Measurements from ENCODE around the gene LTN1. TPM values are rescaled to one million over a fixed set of nuclear protein-coding genes. Genes with fewer than 3 reads are reported as not detected.

Gene LTN1, protein sequence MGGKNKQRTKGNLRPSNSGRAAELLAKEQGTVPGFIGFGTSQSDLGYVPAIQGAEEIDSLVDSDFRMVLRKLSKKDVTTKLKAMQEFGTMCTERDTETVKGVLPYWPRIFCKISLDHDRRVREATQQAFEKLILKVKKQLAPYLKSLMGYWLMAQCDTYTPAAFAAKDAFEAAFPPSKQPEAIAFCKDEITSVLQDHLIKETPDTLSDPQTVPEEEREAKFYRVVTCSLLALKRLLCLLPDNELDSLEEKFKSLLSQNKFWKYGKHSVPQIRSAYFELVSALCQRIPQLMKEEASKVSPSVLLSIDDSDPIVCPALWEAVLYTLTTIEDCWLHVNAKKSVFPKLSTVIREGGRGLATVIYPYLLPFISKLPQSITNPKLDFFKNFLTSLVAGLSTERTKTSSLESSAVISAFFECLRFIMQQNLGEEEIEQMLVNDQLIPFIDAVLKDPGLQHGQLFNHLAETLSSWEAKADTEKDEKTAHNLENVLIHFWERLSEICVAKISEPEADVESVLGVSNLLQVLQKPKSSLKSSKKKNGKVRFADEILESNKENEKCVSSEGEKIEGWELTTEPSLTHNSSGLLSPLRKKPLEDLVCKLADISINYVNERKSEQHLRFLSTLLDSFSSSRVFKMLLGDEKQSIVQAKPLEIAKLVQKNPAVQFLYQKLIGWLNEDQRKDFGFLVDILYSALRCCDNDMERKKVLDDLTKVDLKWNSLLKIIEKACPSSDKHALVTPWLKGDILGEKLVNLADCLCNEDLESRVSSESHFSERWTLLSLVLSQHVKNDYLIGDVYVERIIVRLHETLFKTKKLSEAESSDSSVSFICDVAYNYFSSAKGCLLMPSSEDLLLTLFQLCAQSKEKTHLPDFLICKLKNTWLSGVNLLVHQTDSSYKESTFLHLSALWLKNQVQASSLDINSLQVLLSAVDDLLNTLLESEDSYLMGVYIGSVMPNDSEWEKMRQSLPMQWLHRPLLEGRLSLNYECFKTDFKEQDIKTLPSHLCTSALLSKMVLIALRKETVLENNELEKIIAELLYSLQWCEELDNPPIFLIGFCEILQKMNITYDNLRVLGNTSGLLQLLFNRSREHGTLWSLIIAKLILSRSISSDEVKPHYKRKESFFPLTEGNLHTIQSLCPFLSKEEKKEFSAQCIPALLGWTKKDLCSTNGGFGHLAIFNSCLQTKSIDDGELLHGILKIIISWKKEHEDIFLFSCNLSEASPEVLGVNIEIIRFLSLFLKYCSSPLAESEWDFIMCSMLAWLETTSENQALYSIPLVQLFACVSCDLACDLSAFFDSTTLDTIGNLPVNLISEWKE (N-terminal part only)
- total RNA-seq: 25.6 and 28.4 TPM in 2 replicates

DNA sequence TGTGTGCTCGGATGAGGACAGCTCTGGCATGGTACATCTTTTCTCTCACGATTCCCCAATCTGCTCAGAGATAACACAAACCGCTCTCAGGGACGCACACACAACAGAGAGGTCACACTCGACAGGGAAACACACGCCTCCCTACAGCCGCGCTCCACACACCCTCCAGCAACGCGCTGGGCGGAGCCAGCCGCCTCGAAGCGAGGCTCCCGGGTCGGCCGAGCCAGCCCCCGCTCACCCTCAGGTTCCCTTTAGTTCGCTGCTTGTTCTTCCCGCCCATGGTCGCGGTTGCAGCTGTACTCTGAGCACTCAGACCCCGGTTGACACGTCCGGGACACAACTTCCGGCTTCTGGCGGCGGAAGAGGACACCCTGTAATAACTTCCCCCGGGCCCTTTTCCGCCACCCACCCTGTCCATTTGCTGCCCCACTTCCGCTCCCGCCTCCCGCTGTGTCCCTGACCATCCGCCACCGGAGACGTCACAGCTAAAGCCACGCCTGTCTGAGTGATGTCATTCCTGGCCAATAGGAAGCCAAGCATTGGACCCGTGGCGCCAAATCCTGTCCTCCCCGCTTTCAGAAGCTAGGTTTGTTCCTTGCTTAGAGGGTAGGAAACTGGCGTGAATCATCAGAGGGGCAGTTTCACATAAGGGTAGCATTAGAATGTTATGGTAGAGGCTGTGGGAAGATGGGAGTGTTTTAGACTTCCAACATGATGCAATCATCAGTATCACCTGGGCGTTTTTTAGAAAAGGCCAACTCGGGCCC is at the start of gene LTN1:
TSS of gene LTN1 (minus strand) at position 352 of the 767 bp plus-strand sequence. CDS start at position 280, 72 bp downstream.
- Mint-ChIP-seq H3K36me3 (ENCODE audit: low read depth) (peaks cover 4% of the 10 kb centered on the region), H3K4me3 (peak within 1 kb of the TSS; percentile 97)

DNA sequence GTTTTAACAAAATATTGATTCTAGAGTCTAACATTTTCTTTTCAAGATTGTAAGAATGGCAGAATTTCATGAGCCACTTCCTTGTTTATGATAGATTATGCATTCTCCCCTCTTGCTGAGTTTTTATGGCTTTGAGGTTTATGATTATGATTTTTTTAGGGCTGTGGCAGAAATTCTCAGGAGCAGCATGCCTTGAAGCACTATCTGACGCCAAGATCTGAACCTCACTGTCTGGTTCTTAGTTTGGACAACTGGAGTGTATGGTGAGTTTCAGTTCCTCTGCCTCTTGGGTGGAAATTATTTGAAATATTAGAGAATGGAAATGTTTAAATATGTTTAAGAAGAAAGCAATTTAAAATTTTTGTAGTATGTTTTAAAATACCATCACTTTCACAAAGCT is 42.0 kb upstream of the LTN1 start:
- no peak for DNase-seq (ENCODE audit: low spot score)
- H3K36me3 Mint-ChIP-seq (ENCODE audit: low read depth): peaks cover 57% of the 10 kb centered on the region
- peaks cover 17% of the 10 kb centered on the region for H3K4me1 Mint-ChIP-seq (ENCODE audit: low read depth)
- H3K27me3 Mint-ChIP-seq (ENCODE audit: insufficient read depth): no peaks in the 10 kb centered on the region
- no peak overlapping the region for H3K4me3 Mint-ChIP-seq
- intact Hi-C loops (cut with micrococcal nuclease): no loop called here
- H3K27ac Mint-ChIP-seq: no peak overlapping the region
- no peaks in the 10 kb centered on the region for H3K9me3 Mint-ChIP-seq

More for the DNA sequence above, at the start of gene LTN1:
- Mint-ChIP-seq H3K4me1 (ENCODE audit: low read depth) (peaks cover 47% of the 10 kb centered on the region), H3K9me3 (no peaks in the 10 kb centered on the region), H3K27me3 (ENCODE audit: insufficient read depth) (no peaks in the 10 kb centered on the region), H3K27ac (peak within 1 kb of the TSS; percentile 97)
- peak; percentile 98 for DNase-seq (ENCODE audit: low spot score)
- intact Hi-C loops (cut with micrococcal nuclease): loop anchor here (1.0 to 2.0 kb wide), 8 partner anchors 10 to 308 kb away; partner anchors contain the start of genes CCT8 and USP16

DNA sequence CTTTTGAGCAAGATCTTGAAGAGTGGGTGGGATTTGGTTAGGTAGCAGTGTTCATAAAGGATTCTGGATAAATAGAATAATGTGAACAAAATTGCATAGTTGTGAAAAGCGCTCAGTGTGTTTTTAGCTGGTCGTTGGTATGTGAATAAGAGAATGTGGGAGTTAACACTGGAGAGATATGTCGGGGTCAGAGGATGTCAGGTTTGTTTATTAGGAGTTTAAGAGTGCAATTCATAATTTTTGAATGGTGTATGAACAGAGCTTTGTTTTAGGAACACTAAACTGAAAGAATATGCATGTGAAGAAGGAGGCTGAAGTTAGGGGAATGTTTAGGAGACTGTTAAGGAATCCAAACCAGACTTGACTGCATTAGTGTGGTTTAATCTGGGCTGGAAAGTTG is 41.2 kb upstream of the LTN1 start:
- peaks cover 17% of the 10 kb centered on the region for H3K4me1 Mint-ChIP-seq (ENCODE audit: low read depth)

DNA sequence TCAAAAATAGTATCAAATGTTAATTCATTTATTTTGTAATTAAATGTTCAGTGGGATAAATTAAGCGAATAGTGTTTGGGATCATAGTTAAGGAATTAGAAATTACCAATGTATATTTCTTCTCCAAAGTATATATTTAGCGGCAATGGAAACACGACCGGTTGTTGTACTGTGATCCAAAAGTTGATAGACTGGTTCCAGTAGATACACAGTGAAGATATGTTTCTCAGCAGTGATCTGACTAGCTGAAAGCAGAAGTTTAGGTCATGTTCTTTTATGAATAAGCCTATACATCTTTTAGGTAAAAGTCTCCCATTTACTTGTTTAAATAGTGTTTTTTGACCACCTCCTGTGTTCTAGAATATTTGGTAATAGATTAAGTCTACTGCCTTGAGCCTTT is 40.6 kb upstream of the LTN1 start:
- no peak for DNase-seq (ENCODE audit: low spot score)
- Mint-ChIP-seq H3K27me3 (ENCODE audit: insufficient read depth) (no peaks in the 10 kb centered on the region), H3K9me3 (no peaks in the 10 kb centered on the region), H3K36me3 (ENCODE audit: low read depth) (peaks cover 57% of the 10 kb centered on the region), H3K4me3 (no peak overlapping the region), H3K4me1 (ENCODE audit: low read depth) (peaks cover 17% of the 10 kb centered on the region), H3K27ac (no peak overlapping the region)
- intact Hi-C loops (cut with micrococcal nuclease): no loop called here

More for the DNA sequence above, 41.2 kb upstream of the LTN1 start:
- intact Hi-C loops (cut with micrococcal nuclease): no loop called here
- Mint-ChIP-seq H3K27ac (no peak overlapping the region), H3K4me3 (no peak overlapping the region), H3K27me3 (ENCODE audit: insufficient read depth) (no peaks in the 10 kb centered on the region), H3K36me3 (ENCODE audit: low read depth) (peaks cover 59% of the 10 kb centered on the region), H3K9me3 (no peaks in the 10 kb centered on the region)
- no peak for DNase-seq (ENCODE audit: low spot score)

DNA sequence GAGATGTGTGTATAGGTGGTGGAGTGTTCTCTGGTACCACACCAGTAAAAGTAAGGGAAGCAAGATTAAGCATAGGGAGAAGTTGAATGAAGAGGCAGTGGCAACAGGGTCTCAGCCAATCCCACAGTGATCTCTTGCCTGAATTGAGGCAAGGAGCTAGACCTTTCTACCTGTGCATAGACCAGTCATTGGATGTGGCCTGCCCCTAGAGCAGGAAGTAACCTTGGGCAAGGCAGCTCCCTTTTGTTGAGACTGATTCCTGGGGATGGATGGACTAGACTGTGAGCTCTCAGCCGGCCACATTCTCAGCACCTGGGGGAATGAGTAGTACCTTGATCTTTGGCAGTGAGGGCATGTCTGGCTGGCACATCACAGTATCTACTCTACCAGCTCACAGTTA is 38.2 kb upstream of the LTN1 start:
- DNase-seq (ENCODE audit: low spot score): no peak
- H3K36me3 Mint-ChIP-seq (ENCODE audit: low read depth): peaks cover 48% of the 10 kb centered on the region
- H3K27ac Mint-ChIP-seq: peak overlapping the region; percentile 14
- H3K27me3 Mint-ChIP-seq (ENCODE audit: insufficient read depth): no peaks in the 10 kb centered on the region
- no peaks in the 10 kb centered on the region for H3K9me3 Mint-ChIP-seq
- H3K4me1 Mint-ChIP-seq (ENCODE audit: low read depth): peaks cover 29% of the 10 kb centered on the region
- intact Hi-C loops (cut with micrococcal nuclease): no loop called here
- no peak overlapping the region for H3K4me3 Mint-ChIP-seq

DNA sequence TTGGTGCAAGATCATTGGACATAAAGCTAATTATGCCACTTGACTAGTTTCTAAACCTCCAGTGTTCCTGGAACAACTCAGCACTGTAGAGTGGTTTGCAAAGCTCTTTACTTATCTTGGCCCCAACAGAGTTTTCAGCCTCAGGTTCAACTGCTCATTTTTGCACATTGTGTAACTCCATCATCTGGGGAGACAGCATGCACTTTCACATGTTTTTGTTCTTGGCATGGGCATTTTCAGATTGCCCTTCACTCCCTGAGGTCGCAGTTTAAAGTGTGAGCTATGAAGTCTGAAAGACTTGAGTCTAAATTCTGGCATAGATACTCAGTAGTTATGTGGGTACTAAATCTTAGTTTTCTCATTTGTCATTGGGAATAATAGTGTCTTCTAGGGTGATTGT is 36.8 kb upstream of the LTN1 start:
- peaks cover 42% of the 10 kb centered on the region for H3K36me3 Mint-ChIP-seq (ENCODE audit: low read depth)
- intact Hi-C loops (cut with micrococcal nuclease): loop anchor here (10.0 kb wide), 1 partner anchor 195 kb away; no protein-coding TSS in a partner anchor
- no peak overlapping the region for H3K27ac Mint-ChIP-seq
- H3K4me3 Mint-ChIP-seq: no peak overlapping the region
- peaks cover 36% of the 10 kb centered on the region for H3K4me1 Mint-ChIP-seq (ENCODE audit: low read depth)
- DNase-seq (ENCODE audit: low spot score): no peak
- H3K27me3 Mint-ChIP-seq (ENCODE audit: insufficient read depth): no peaks in the 10 kb centered on the region
- H3K9me3 Mint-ChIP-seq: no peaks in the 10 kb centered on the region

DNA sequence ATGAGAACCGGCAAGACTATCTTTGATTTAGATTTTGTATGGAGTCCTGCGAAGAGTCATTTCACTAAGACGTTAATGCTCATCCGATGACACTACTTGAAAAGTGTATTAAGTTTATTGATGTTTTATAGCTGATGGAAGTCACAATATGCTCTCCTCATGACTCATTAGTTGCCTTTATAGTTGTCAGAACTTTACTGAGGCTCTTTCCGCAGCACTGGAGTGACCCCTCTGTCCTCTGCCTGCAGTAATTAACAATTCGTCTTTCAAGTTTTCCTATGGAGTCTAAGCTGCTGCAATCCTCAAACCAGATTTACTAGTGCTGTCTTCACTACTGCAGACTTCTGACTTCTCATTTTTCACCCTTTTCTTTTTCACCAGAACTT is 32.6 kb upstream of the LTN1 start:
- Mint-ChIP-seq H3K27ac (peak overlapping the region; percentile 97), H3K9me3 (no peaks in the 10 kb centered on the region), H3K4me3 (peak overlapping the region; percentile 99), H3K36me3 (ENCODE audit: low read depth) (peaks cover 16% of the 10 kb centered on the region), H3K4me1 (ENCODE audit: low read depth) (peaks cover 37% of the 10 kb centered on the region), H3K27me3 (ENCODE audit: insufficient read depth) (no peaks in the 10 kb centered on the region)
- no peak for DNase-seq (ENCODE audit: low spot score)
- intact Hi-C loops (cut with micrococcal nuclease): loop anchor here (1.0 to 10.0 kb wide), 2 partner anchors 47 to 191 kb away; no protein-coding TSS in a partner anchor

DNA sequence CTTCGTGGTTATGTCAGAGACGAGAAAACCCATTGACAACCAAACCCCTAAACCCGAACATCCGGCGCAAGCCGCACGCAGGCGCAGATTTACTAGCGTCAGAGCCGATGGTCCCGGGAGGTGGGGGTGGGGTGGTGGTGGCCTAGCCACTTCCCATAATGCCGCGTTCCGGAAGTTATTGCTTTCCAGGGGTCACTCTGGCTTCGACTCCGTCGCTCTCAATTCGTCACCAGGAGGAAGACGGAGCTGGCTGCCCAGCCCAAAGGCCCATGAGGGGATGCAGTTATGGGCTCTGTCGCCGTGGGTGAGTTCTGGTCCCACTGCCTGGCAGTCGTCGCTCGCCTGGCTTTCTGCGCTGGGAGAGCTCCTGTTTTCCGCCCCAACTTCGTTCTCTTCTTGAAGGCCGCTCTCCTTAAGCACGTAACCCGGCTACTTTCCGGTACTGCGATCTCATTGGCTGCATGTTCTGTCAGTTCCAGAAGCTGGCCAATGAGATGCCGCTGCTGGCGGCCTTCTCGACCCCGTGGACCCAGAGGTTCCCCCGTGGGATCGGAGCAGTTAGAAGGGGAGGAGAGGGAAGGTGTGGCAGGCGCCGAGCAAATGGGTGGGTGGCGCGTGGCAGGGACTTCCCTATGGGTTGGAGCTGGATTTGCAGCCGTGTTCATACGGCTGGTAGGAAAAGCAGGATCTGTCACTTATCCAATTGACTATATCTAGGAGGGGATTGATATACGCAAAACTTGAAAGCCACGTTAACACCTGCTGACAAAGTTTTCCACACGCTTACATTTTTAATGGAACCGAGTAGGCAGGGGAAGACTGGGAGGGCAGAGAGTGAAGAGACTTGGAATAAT is 32.0 kb upstream of the LTN1 start, which contains the start of gene USP16:
TSS of gene USP16 (plus strand) at position 195 of the 854 bp plus-strand sequence. CDS start 3,246 bp downstream, outside the sequence.
- peak; percentile 95 for DNase-seq (ENCODE audit: low spot score)
- Mint-ChIP-seq H3K27ac (peak within 1 kb of the TSS; percentile 97), H3K36me3 (ENCODE audit: low read depth) (peaks cover 13% of the 10 kb centered on the region), H3K4me1 (ENCODE audit: low read depth) (peaks cover 39% of the 10 kb centered on the region), H3K27me3 (ENCODE audit: insufficient read depth) (no peaks in the 10 kb centered on the region), H3K4me3 (peak within 1 kb of the TSS; percentile 99), H3K9me3 (no peaks in the 10 kb centered on the region)
- intact Hi-C loops (cut with micrococcal nuclease): loop anchor here (1.0 to 10.0 kb wide), 6 partner anchors 22 to 275 kb away; partner anchors contain the start of gene LTN1

DNA sequence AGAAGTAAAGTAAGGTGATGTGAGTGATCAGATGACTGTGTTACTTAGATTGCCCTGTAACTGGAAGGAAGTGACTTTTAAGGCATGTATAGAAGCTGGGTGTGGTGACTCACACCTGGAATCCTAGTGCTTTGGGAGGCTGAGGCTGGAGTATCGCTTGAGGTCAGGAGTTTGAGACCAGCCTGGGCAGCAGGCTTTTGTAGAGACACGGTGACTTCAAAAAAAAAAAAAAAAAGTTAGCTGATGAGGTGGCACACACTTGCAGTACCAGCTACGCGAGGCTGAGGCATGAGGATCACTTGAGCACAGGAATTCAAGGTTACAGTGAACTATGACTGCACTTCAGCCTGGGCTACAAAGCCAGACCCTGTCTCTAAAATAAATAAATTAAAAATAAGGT is 29.5 kb upstream of the LTN1 start:
- Mint-ChIP-seq H3K4me3 (no peak overlapping the region), H3K9me3 (no peaks in the 10 kb centered on the region), H3K27me3 (ENCODE audit: insufficient read depth) (no peaks in the 10 kb centered on the region), H3K4me1 (ENCODE audit: low read depth) (peaks cover 48% of the 10 kb centered on the region), H3K36me3 (ENCODE audit: low read depth) (peaks cover 14% of the 10 kb centered on the region), H3K27ac (peak overlapping the region; percentile 45)
- intact Hi-C loops (cut with micrococcal nuclease): loop anchor here (10.0 kb wide), 1 partner anchor 187 kb away; no protein-coding TSS in a partner anchor
- DNase-seq (ENCODE audit: low spot score): no peak

DNA sequence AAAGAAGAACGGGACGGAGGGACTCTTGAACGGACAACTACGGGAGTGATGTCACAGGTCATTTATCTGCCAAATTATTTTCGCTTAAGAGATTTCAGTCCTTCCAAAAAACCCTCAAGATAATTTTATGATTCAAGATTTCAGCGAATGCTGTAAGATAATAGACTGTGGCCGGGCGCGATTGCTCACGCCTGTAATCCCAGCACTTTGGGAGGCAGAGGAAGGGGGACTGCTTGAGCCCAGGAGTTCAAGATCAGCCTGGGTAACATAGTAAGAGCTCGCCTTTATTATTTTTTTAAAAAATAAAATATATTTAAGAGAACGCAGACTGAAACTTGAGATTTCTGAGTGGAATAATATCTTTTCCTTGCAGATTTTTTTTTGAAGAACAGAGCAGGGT is 25.9 kb upstream of the LTN1 start:
- Mint-ChIP-seq H3K9me3 (no peaks in the 10 kb centered on the region), H3K27ac (peak overlapping the region; percentile 89), H3K36me3 (ENCODE audit: low read depth) (peaks cover 9% of the 10 kb centered on the region), H3K4me1 (ENCODE audit: low read depth) (peaks cover 27% of the 10 kb centered on the region), H3K4me3 (peak overlapping the region; percentile 91), H3K27me3 (ENCODE audit: insufficient read depth) (no peaks in the 10 kb centered on the region)
- DNase-seq (ENCODE audit: low spot score): no peak
- intact Hi-C loops (cut with micrococcal nuclease): loop anchor here (1.0 kb wide), 2 partner anchors 16 to 25 kb away; no protein-coding TSS in a partner anchor

Measured in activated T-helper 1 cell treated with anti-CD3 and anti-CD28 coated beads, Interleukin-12 subunit alpha, Interleukin-12 subunit beta, Interleukin-2, Interleukin-4 antibody, amounts not matched to agents 30 ng/mL and 10 ng/mL and 1 ng/mL, durations not matched to agents 14 hours and 24 hours and 36 hours (primary cell).